Testis (tissue), 2 donors: Measurements from ENCODE around the gene YJU2.

Experiments
- POLR2A ChIP-seq: fragments of 450-650 bp; IDR thresholded peaks from one replicate; pipeline ENCODE4 v1.6.1; 2017; ENCODE audit warnings: antibody characterized with exemption, mild to moderate bottlenecking, moderate library complexity
- TF ChIP-seq, protein P1 (sequence below), 3 experiments: fragments of 450-650 bp in 2 of 3; fragments of 200-600 bp in 1 of 3; sonication (generic) in 1 of 3; IDR thresholded peaks; one replicate each; pipeline ENCODE4 v1.5.1; 2016 to 2019; ENCODE audit warnings: antibody characterized with exemption in 3 of 3, mild to moderate bottlenecking in 2 of 3, moderate library complexity in 1 of 3

GRCh38 chr19:4301590-4302242 is 54.8 kb downstream of the YJU2 start:
- TF ChIP-seq, protein P1, sequence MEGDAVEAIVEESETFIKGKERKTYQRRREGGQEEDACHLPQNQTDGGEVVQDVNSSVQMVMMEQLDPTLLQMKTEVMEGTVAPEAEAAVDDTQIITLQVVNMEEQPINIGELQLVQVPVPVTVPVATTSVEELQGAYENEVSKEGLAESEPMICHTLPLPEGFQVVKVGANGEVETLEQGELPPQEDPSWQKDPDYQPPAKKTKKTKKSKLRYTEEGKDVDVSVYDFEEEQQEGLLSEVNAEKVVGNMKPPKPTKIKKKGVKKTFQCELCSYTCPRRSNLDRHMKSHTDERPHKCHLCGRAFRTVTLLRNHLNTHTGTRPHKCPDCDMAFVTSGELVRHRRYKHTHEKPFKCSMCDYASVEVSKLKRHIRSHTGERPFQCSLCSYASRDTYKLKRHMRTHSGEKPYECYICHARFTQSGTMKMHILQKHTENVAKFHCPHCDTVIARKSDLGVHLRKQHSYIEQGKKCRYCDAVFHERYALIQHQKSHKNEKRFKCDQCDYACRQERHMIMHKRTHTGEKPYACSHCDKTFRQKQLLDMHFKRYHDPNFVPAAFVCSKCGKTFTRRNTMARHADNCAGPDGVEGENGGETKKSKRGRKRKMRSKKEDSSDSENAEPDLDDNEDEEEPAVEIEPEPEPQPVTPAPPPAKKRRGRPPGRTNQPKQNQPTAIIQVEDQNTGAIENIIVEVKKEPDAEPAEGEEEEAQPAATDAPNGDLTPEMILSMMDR (IDR thresholded peaks at IDR 0.05) = no peak
- TF ChIP-seq POLR2A = no peak
